GM18499 (cell line): Measurements from ENCODE around the gene STK32C.

Experiments
- ATAC-seq: cut with Tn5 transposase; IDR thresholded peaks from one replicate; pipeline ENCODE4 v1.9.1; 2021; ENCODE audit warnings: moderate number of reproducible peaks; ENCODE audit not compliant: insufficient read depth, unreplicated experiment

STK32C gene

GRCh38 chr10:132237871-132238270, 69.9 kb downstream of the STK32C start:
- no peak for ATAC-seq

DNA sequence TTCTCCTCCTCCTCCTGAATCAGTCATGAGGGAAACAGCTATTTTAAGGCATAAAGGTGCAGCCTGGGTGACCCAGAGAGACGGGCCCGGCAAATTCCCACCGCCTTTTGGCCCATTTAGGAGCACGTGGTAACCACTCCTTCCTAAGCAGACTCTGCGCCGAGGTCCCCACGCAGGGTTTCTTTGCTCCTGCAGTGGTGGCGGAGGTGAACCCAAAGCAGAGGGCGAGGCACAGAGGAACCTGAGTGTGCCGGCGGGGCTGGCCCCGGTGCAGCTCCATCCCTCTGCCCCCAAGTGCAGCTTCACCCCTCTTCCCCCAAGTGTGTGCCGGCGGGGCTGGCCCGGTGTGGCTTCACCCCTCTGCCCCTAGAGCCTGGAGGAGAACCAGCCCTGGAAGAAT, 70.4 kb downstream of the STK32C start:
- no peak for ATAC-seq

- no peak for ATAC-seq
These were observed 70.9 kb downstream of the STK32C start for GRCh38 chr10:132236881-132237280.

- no peak for ATAC-seq
These were observed 71.6 kb downstream of the STK32C start for GRCh38 chr10:132236161-132236560.

DNA sequence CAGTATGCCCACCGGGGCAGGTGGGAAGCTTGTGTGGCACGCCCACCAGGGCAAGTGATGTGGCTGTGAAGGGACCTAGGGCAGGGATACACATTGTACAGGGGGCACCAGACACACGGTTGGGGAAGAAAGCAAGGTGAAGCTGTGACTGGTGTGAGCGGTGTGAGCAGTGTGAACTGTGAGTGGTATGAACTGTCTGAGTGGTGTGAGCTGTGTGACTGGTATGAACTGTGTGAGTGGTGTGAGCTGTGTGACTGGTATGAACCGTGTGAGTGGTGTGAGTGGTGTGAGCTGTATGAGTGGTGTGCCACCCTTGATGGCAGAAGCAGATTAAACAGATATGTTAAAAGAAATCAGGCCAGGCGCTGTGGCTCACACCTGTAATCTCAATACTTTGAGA, 72.9 kb downstream of the STK32C start:
- no peak for ATAC-seq

DNA sequence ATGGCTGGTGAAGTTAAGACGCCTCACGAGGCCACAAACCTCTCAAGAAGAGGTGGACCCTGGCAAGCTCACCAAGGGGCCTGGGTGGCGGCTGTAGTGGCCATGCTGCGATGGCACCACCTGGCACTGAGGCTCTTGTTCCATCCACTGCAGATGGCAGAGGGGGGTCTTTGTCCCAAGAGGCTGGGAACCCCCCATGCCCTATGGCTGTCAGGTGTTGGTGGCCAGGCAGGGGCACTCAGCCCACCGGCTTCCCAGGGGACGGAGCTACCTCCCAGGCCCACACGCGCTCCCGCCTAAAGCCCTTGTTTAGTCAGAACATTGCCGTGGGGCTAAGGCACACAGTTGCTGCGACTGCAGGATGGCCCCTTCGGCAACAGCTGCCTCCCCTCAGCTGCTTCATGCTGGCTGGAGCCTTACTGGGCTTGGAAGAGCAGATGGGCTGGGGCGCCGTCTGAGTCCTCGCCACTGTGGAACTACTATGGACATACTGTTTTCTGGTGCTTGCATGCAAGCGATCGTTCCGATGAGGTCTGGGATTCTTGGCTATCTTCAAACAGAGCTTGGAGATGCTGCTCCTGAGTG, 74.2 kb downstream of the STK32C start:
- ATAC-seq, result no peak

DNA sequence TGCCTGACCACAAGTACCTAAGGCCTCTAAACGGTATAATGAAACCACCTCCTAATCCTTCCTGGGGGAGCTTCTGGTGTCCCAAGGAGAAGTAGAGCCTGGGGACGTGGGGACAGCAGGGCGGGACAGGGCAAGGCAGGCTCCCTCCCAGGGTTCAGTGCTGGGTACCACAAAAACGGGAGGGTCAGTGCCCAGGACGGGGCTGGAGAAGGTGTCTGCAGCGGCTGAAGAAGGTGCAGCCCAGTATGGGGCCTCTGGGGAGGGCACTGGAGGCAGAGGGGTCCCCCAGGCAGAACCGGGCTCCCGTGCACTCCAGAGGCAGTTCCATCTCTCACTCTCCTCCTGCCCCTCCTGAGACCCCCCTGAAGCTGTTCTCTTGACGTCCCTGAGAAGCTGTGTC, 74.8 kb downstream of the STK32C start:
- no peak for ATAC-seq

- no peak for ATAC-seq
These were observed 75.5 kb downstream of the STK32C start for GRCh38 chr10:132232023-132232951.

GRCh38 chr10:132231656-132232022, 76.1 kb downstream of the STK32C start:
- ATAC-seq, result no peak

- ATAC-seq, result no peak
These were observed 77.1 kb downstream of the STK32C start for GRCh38 chr10:132230557-132231210.

DNA sequence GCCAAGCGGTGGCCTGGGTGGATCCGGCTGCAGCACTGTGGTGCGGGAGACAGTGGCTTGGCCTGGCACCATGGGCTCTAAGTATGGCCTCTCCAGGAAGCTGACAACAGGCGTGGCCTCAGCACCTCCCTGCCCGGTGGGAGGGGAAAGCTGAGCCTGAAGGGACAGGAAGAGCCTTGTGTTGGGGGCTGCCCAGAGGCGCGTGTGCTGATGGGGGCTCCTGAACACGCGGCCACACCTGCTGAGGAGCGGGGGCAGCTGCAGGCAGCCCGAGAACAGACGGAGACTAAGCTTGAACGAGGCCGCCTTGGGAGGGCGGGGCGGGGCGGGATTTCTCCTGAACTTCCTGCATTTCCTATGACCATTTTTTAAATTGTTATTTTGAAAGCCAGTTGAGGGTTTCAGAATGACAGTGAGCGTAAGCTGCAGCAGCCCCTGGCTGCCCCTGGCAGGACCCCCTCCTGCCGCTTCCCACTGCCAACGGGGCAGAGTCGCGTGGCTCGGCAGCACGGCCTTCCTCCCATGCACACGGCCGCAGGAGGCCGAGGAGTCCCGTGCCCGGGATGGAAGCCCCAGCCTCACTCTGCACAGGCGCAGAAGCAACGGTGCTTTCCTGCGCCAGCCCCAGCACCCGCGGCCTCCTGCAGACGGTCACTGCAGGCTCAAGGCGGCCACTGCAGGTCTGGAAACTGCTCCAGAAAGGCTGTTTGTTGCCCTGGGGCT, 77.8 kb downstream of the STK32C start:
- no peak for ATAC-seq

DNA sequence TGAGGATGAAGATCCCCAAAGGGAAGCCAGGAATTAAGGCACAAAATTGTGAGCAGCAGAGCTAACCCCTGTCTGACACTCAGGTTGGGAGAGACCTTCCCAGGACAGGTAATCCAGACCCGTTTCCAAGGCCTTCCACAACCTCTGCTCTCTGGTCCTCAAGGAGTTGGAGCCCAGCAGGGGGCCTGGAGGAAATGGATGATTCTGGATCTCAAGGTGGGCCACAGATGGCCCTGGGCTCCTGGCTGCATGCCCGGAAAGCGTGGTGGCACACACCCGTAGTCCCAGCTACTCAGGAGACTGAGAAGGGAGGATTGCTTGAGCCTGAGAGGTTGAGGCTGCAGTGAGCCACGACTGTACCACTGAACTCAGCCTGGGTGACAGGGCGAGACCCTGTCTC, 78.7 kb downstream of the STK32C start:
- no peak for ATAC-seq

- ATAC-seq, result no peak
These were observed 79.1 kb downstream of the STK32C start for GRCh38 chr10:132228616-132229015.

DNA sequence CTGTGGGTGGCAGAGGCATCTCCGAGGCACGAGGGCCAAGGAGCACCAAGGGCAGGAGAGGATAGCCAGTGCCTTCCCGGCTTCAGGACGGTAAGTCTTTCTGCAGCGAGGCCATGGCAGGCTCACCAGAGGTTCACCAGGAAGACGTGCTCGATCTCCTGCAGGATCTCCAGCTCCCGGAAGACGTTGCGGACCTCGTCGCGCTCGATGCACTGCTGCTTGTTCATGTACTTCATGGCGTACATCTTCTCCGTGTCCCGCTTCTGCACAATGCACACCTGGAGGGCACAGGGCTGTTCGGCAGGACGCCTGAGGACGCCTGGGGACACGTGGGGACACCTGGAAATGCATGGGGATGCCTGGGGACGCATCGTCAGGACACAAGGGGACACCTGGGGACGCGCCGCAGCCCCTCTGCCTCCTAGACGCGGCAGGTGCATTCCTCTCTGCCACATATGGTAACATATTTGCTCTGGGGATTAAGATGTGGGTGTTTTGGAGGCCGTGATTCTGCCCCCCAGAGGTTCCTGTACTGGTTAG, 79.8 kb downstream of the STK32C start:
- no peak for ATAC-seq

- ATAC-seq, result no peak
These were observed 81.0 kb downstream of the STK32C start for GRCh38 chr10:132226586-132227405.

GRCh38 chr10:132225849-132226205, 81.9 kb downstream of the STK32C start:
- ATAC-seq, result no peak

- ATAC-seq, result no peak
These were observed 82.5 kb downstream of the STK32C start for GRCh38 chr10:132225073-132225848.

DNA sequence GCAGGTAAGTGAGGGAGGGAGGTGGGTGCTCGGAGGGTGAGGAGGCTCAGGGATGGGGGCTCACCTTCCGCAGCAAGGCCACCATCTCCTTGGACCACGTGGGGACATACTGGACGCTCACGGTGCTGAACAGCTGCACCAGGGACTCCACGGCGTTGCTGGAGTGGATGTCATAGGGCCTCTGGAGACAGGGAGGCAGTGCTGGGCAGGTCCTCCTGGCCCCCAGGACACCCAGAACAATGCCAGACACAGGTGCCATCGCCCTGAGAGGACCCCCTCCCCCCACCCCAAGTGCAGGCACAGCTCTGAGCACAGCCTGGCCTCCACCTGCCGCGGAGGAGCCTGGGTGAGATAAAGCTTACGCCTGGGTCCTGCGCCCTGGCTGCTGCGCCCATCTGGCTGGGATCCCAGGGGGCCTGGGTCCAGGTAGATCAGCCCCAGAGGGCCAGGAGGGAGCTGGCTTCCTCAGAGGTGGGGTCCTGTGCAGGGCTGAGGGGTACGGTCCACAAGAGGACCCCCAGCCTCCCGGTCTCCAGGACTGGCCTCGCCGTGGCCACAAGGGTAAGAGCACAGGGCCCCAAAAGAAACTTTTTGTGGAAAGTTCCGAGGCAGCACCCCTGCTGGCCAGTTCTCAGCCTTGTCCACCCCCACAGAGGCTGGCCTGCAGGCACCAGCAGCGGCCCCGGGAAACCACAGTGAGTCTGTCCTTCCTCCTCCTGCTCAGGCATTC, 83.2 kb downstream of the STK32C start:
- ATAC-seq, result no peak
